ENCODE data around the gene RFTN1.

RFTN1 gene

DNA sequence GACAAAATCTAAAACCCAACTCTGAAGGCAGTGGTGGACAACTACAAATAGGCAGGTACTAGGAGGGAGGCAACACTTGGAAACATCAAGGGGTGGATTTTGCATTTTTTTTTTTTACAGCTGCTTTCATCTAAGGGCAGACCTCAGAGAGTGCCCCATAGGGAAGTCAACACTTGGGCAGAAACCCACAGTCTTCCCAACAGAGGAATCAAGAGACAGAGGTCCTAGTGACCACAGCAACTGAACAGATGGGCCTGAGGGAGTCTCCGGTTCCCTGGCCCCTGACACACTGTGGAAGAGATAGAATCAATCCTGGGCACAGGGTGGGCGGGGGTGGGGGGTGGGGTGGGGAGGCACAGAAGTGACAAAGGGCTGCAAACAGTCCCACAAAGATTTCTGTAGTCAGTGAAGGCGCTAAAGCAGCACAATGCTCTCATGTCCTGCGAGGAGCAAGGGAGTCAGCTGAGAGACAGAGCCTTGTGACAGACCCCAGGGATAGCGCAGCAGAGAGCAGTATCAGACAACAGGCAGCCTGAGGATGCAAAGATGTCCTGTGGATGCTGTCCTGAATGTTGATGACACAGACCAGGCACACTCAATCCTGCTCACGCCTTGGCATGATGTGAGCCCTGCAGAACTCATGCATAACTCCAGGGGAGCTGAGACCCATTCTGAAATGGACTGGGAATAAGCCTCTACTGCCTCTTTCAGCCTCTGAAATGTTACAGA is 6.9 kb upstream of the RFTN1 start:
- no peaks in the 10 kb centered on the region for H3K27me3 ChIP-seq (replicated peaks in 2 of 5; ENCODE audit: control insufficient read depth in 4 of 5, insufficient read depth in 5 of 5, low read length in 4 of 5)
- H3K9me3 ChIP-seq (ENCODE audit: control extremely low read depth in 1 of 5, control insufficient read depth in 4 of 5, insufficient read depth in 2 of 5, low read depth in 1 of 5, low read length in 4 of 5): peaks cover 2 to 17% (median 7%) of the 10 kb centered on the region in 5 experiments
- H3K4me3 ChIP-seq (ENCODE audit: control insufficient read depth in 1 of 7, extremely low read depth in 1 of 7, insufficient read depth in 4 of 7, low read depth in 2 of 7, low read length in 6 of 7): peak overlapping the region in 1 of 7 experiments; percentile 1
- no peaks in the 10 kb centered on the region for H3K36me3 ChIP-seq (ENCODE audit: control insufficient read depth in 4 of 4, insufficient read depth in 4 of 4, low read length in 3 of 4)
- no peak overlapping the region for H3K27ac ChIP-seq (ENCODE audit: insufficient read depth in 1 of 2, low read depth in 1 of 2, low read length in 2 of 2, poor library complexity in 1 of 2, severe bottlenecking in 2 of 2)
- peak in 2 of 3 donors; percentile 66 to 70 for DNase-seq
- 79% methylated on average over 4 of the region's 6 CpGs for WGBS (ENCODE audit: insufficient coverage)
- CTCF ChIA-PET: interaction anchor here (1.5 to 1.6 kb wide), 2 partner anchors 9 to 40 kb away, joined by 3 to 4 read pairs; no protein-coding TSS in a partner anchor
- peaks cover 10 to 43% (median 35%) of the 10 kb centered on the region in 4 experiments for H3K4me1 ChIP-seq (ENCODE audit: control extremely low read depth in 1 of 4, control insufficient read depth in 4 of 4, insufficient read depth in 4 of 4, low read length in 3 of 4)
- POLR2A ChIA-PET: no interaction called here

- Histone ChIP-seq H3K9me3 (ENCODE audit: control extremely low read depth in 1 of 5, control insufficient read depth in 4 of 5, insufficient read depth in 2 of 5, low read depth in 1 of 5, low read length in 4 of 5) (peaks cover 0 to 4% (median 0%) of the 10 kb centered on the region in 5 experiments), H3K4me1 (ENCODE audit: control extremely low read depth in 1 of 4, control insufficient read depth in 4 of 4, insufficient read depth in 4 of 4, low read length in 3 of 4) (peaks cover 13 to 72% (median 64%) of the 10 kb centered on the region in 4 experiments), H3K4me3 (ENCODE audit: control insufficient read depth in 1 of 7, extremely low read depth in 1 of 7, insufficient read depth in 4 of 7, low read depth in 2 of 7, low read length in 6 of 7) (peak overlapping the region in 2 of 7 experiments; percentile 19 to 26), H3K36me3 (ENCODE audit: control insufficient read depth in 4 of 4, insufficient read depth in 4 of 4, low read length in 3 of 4) (no peaks in the 10 kb centered on the region), H3K27me3 (replicated peaks in 2 of 5; ENCODE audit: control insufficient read depth in 4 of 5, insufficient read depth in 5 of 5, low read length in 4 of 5) (no peaks in the 10 kb centered on the region), H3K27ac (ENCODE audit: insufficient read depth in 1 of 2, low read depth in 1 of 2, low read length in 2 of 2, poor library complexity in 1 of 2, severe bottlenecking in 2 of 2) (peak overlapping the region in 1 of 2 experiments; percentile 16)
- WGBS (ENCODE audit: insufficient coverage): 0% methylated on average over 3 of the region's 6 CpGs
- POLR2A ChIA-PET: interaction anchor here (0.6 to 1.5 kb wide), 4 partner anchors 11 to 667 kb away, joined by 3 to 5 read pairs (median 3); no protein-coding TSS in a partner anchor
- peak in 2 of 3 donors; percentile 88 to 91 for DNase-seq
- CTCF ChIA-PET: interaction anchor here (0.8 to 3.0 kb wide), 9 partner anchors 9 to 227 kb away, joined by 3 to 27 read pairs (median 5); no protein-coding TSS in a partner anchor
Measured at GRCh38 chr3:16516695-16517481, 3.4 kb upstream of the RFTN1 start.

- POLR2A ChIA-PET: interaction anchor here (0.7 to 1.5 kb wide), 4 partner anchors 12 to 21 kb away, joined by 3 to 5 read pairs (median 3); no protein-coding TSS in a partner anchor
- Histone ChIP-seq H3K27me3 (replicated peaks in 2 of 5; ENCODE audit: control insufficient read depth in 4 of 5, insufficient read depth in 5 of 5, low read length in 4 of 5) (no peaks in the 10 kb centered on the region), H3K36me3 (ENCODE audit: control insufficient read depth in 4 of 4, insufficient read depth in 4 of 4, low read length in 3 of 4) (no peaks in the 10 kb centered on the region), H3K4me3 (ENCODE audit: control insufficient read depth in 1 of 7, extremely low read depth in 1 of 7, insufficient read depth in 4 of 7, low read depth in 2 of 7, low read length in 6 of 7) (peak overlapping the region in 3 of 7 experiments; percentile 9 to 25 (median 20)), H3K4me1 (ENCODE audit: control extremely low read depth in 1 of 4, control insufficient read depth in 4 of 4, insufficient read depth in 4 of 4, low read length in 3 of 4) (peaks cover 18 to 76% (median 70%) of the 10 kb centered on the region in 4 experiments), H3K27ac (ENCODE audit: insufficient read depth in 1 of 2, low read depth in 1 of 2, low read length in 2 of 2, poor library complexity in 1 of 2, severe bottlenecking in 2 of 2) (no peak overlapping the region), H3K9me3 (ENCODE audit: control extremely low read depth in 1 of 5, control insufficient read depth in 4 of 5, insufficient read depth in 2 of 5, low read depth in 1 of 5, low read length in 4 of 5) (peaks cover 0 to 4% (median 0%) of the 10 kb centered on the region in 5 experiments)
- CTCF ChIA-PET: interaction anchor here (0.8 to 3.0 kb wide), 13 partner anchors 10 to 229 kb away, joined by 3 to 27 read pairs (median 5); no protein-coding TSS in a partner anchor
- 51% methylated on average over 5 of the region's 11 CpGs for WGBS (ENCODE audit: insufficient coverage)
- DNase-seq: peak in 2 of 3 donors; percentile 74 to 77
Measured at GRCh38 chr3:16515885-16516420, 2.5 kb upstream of the RFTN1 start.

DNA sequence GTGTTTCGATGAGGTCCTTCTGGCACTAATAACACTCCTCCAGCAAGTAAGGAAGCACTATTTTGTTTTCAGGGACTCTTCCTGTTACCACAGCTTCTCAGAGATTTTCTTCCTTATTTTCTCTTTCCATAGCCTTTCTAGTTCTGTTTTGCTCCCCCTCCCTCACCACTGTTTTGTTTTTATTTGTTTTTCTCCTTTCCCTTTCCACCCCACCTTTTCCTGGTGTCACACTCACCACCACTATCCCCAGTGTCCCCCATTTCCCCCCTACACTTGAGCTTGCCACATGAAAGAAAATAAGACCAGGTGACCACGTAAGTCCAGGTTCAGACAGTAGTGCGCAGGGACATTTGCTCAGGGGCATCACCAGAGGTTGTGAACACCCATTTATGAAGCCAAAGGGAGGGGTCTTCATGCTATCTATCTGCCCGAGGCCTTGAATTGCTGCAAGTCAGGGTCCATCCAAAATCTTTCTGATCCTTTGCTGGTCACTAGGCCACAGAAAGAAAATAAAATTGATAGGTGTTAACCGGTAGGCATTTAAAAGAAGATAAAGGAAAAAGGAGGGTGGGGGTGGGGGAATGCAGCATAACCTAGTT is 1.4 kb upstream of the RFTN1 start:
- WGBS (ENCODE audit: insufficient coverage): 74% methylated on average over 5 of the region's 5 CpGs
- H3K9me3 ChIP-seq (ENCODE audit: control extremely low read depth in 1 of 5, control insufficient read depth in 4 of 5, insufficient read depth in 2 of 5, low read depth in 1 of 5, low read length in 4 of 5): peaks cover 0 to 4% (median 0%) of the 10 kb centered on the region in 5 experiments
- H3K27ac ChIP-seq (ENCODE audit: insufficient read depth in 1 of 2, low read depth in 1 of 2, low read length in 2 of 2, poor library complexity in 1 of 2, severe bottlenecking in 2 of 2): peak overlapping the region in 1 of 2 experiments; percentile 5
- H3K36me3 ChIP-seq (ENCODE audit: control insufficient read depth in 4 of 4, insufficient read depth in 4 of 4, low read length in 3 of 4): no peaks in the 10 kb centered on the region
- H3K4me3 ChIP-seq (ENCODE audit: control insufficient read depth in 1 of 7, extremely low read depth in 1 of 7, insufficient read depth in 4 of 7, low read depth in 2 of 7, low read length in 6 of 7): peak overlapping the region in 3 of 7 experiments; percentile 17 to 85 (median 25)
- DNase-seq: no peak
- ChIA-PET POLR2A (interaction anchor here (1.0 kb wide), 1 partner anchor 10 kb away, joined by 3 read pairs; no protein-coding TSS in a partner anchor), CTCF (interaction anchor here (0.6 to 3.0 kb wide), 4 partner anchors 11 to 334 kb away, joined by 3 to 27 read pairs (median 4); no protein-coding TSS in a partner anchor)
- peaks cover 19 to 76% (median 68%) of the 10 kb centered on the region in 4 experiments for H3K4me1 ChIP-seq (ENCODE audit: control extremely low read depth in 1 of 4, control insufficient read depth in 4 of 4, insufficient read depth in 4 of 4, low read length in 3 of 4)
- H3K27me3 ChIP-seq (replicated peaks in 2 of 5; ENCODE audit: control insufficient read depth in 4 of 5, insufficient read depth in 5 of 5, low read length in 4 of 5): no peaks in the 10 kb centered on the region

DNA sequence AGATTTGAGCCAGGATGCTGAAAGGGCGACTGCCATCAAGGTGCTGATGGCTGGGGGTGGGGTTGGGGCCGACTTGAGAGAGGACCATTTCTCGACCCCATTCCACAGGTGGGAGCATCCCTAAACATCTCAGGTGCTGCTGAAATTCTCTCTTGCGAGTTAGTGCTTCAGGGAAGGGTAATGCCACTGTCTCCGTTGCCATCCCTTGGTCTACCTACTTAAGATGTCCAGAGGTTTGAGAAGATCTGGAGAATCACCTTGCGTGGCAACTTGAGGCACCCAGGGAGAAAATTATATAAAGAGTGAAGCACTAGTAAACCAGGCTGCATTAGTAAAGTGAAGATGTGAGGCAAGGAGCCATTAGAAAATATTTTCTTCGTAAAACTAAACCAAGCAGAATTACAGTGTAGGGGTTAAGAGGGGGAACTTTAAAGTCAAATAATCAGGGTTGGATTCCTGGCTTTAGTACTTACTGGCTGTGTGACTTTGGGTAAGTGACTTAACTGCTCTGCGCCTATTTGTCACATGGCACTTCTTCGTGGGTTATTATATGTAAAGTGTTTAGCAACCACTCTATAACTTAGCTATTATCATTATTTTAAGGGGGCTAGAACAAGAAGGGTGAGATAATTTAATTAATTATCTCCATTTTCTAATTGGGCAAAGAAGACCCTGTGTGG is 662 bp upstream of the RFTN1 start:
- no peak for DNase-seq
- H3K27ac ChIP-seq (ENCODE audit: insufficient read depth in 1 of 2, low read depth in 1 of 2, low read length in 2 of 2, poor library complexity in 1 of 2, severe bottlenecking in 2 of 2): peak overlapping the region in 1 of 2 experiments; percentile 5
- peaks cover 18 to 81% (median 69%) of the 10 kb centered on the region in 4 experiments for H3K4me1 ChIP-seq (ENCODE audit: control extremely low read depth in 1 of 4, control insufficient read depth in 4 of 4, insufficient read depth in 4 of 4, low read length in 3 of 4)
- WGBS (ENCODE audit: insufficient coverage): 36% methylated on average over 7 of the region's 9 CpGs
- H3K9me3 ChIP-seq (ENCODE audit: control extremely low read depth in 1 of 5, control insufficient read depth in 4 of 5, insufficient read depth in 2 of 5, low read depth in 1 of 5, low read length in 4 of 5): peaks cover 0 to 4% (median 0%) of the 10 kb centered on the region in 5 experiments
- H3K27me3 ChIP-seq (replicated peaks in 2 of 5; ENCODE audit: control insufficient read depth in 4 of 5, insufficient read depth in 5 of 5, low read length in 4 of 5): no peaks in the 10 kb centered on the region
- CTCF ChIA-PET: interaction anchor here (0.9 to 3.0 kb wide), 3 partner anchors 11 to 15 kb away, joined by 3 to 27 read pairs (median 7); no protein-coding TSS in a partner anchor
- H3K4me3 ChIP-seq (ENCODE audit: control insufficient read depth in 1 of 7, extremely low read depth in 1 of 7, insufficient read depth in 4 of 7, low read depth in 2 of 7, low read length in 6 of 7): peak overlapping the region; percentile 74 to 96 (median 87)
- no peaks in the 10 kb centered on the region for H3K36me3 ChIP-seq (ENCODE audit: control insufficient read depth in 4 of 4, insufficient read depth in 4 of 4, low read length in 3 of 4)
- POLR2A ChIA-PET: no interaction called here
